RWPE1 (cell line): Measurements from ENCODE around the gene VCX3B.
"Not testable (repeated sequence)": the region's sequence is repeated elsewhere in the genome, so short reads cannot be mapped to it uniquely, and the experiment has no call there.

Experiments used
- CTCF ChIA-PET: fragments of 350-600 bp; sonication (Branson Sonifier 250); formaldehyde crosslinking; extraction: SDS; loops from one replicate; lab custom pipeline; 2021; lab: Yijun Ruan, JAX
- POLR2A ChIA-PET: fragments of 400-600 bp; formaldehyde crosslinking; extraction: SDS; loops from one replicate; lab custom pipeline; 2020; ENCODE audit warnings: antibody characterized with exemption; ENCODE audit not compliant: low non-redundant PET; lab: Yijun Ruan, JAX
- DNase-seq: peaks from one replicate; pipeline ENCODE4 v3.0.0; 2012; ENCODE audit warnings: low spot score
- H3K27ac ChIP-seq: fragments of 450-650 bp; 2 replicates; pipeline ENCODE4 v1.5.1; 2017
- CTCF ChIP-seq: fragments of 450-650 bp; conservative IDR thresholded peaks from 2 replicates; pipeline ENCODE4 v1.5.1; 2017; ENCODE audit warnings: low read depth, mild to moderate bottlenecking

Gene VCX3B

GRCh38 chrX:8433109-8434062 is 31.2 kb upstream of the VCX3B start:
- peak; percentile 8 for DNase-seq
- CTCF ChIA-PET, result no interaction called here
- TF ChIP-seq CTCF, result no peak
- POLR2A ChIA-PET, result no interaction called here
- H3K27ac ChIP-seq, result no peak overlapping the region

- no peak overlapping the region for H3K27ac ChIP-seq
- ChIA-PET POLR2A (no interaction called here), CTCF (no interaction called here)
- DNase-seq, result no peak
- TF ChIP-seq CTCF, result no peak
These were observed 17.3 kb upstream of the VCX3B start for GRCh38 chrX:8447368-8447767.

- H3K27ac ChIP-seq, CTCF ChIA-PET, DNase-seq, POLR2A ChIA-PET: not testable (repeated sequence)
These were observed 12.3 kb upstream of the VCX3B start for GRCh38 chrX:8452343-8452742.

GRCh38 chrX:8453611-8454010 is 11.0 kb upstream of the VCX3B start:
- CTCF ChIA-PET, result no interaction called here
- no peak overlapping the region for H3K27ac ChIP-seq
- TF ChIP-seq CTCF, result no peak
- POLR2A ChIA-PET, result no interaction called here
- no peak for DNase-seq

- POLR2A ChIA-PET, result no interaction called here
- DNase-seq, result peak; percentile 1
- no peak overlapping the region for H3K27ac ChIP-seq
- no peak for TF ChIP-seq CTCF
- CTCF ChIA-PET, result interaction anchor here (0.9 kb wide), 1 partner anchor 283 kb away, joined by 3 read pairs; no protein-coding TSS in a partner anchor
These were observed 9.1 kb upstream of the VCX3B start for GRCh38 chrX:8455557-8455956.

GRCh38 chrX:8462488-8462887 is 2.1 kb upstream of the VCX3B start:
- no peak for TF ChIP-seq CTCF
- ChIA-PET CTCF (no interaction called here), POLR2A (no interaction called here)
- H3K27ac ChIP-seq, result no peak overlapping the region
- no peak for DNase-seq

GRCh38 chrX:8484360-8484949 is 19.8 kb downstream of the VCX3B start:
- TF ChIP-seq CTCF, result no peak
- POLR2A ChIA-PET, result no interaction called here
- H3K27ac ChIP-seq, result no peak overlapping the region
- DNase-seq, result no peak
- CTCF ChIA-PET, result no interaction called here

GRCh38 chrX:8495036-8495435 is 30.4 kb downstream of the VCX3B start:
- POLR2A ChIA-PET, DNase-seq, H3K27ac ChIP-seq, CTCF ChIA-PET: not testable (repeated sequence)
